Measurements from ENCODE around the gene AASS. TPM values are rescaled to one million over a fixed set of nuclear protein-coding genes. Genes with fewer than 3 reads are reported as not detected.

AASS gene
- total RNA-seq, 2 experiments from 2014 or later: 0.98 to 1.5 TPM

DNA sequence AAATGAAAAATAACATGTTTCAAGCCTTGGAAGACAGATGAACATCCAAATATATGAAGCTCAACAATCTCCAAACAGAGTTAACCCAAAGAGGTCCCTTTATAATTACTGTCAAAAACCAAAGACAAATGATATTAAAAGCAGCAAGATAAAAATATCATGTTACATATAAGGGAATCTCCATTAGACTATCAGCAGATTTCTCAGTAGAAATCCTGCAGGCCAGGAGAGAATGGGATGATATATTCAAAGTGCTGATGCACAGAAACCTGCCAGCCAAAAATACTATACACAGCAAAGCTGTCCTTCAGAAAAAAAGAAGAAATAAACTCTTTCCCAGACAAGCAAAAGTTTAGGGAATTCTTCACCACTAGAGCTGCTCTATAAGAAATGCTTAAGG lies 41.0 kb downstream of the AASS start:
- H3K36me3 Mint-ChIP-seq (ENCODE audit: low read depth): peaks cover 33% of the 10 kb centered on the region
- peaks cover 16% of the 10 kb centered on the region for H3K9me3 Mint-ChIP-seq
- Histone ChIP-seq H3K4me1 (ENCODE audit: insufficient read depth, low read length) (no peaks in the 10 kb centered on the region), H3K4me3 (ENCODE audit: low read length) (no peak overlapping the region), H3K36me3 (ENCODE audit: insufficient read depth, low read length) (no peaks in the 10 kb centered on the region), H3K9me3 (ENCODE audit: control insufficient read depth in 1 of 2, insufficient read depth in 1 of 2, low read length in 2 of 2) (peaks cover 0 to 14% of the 10 kb centered on the region in 2 experiments), H3K27me3 (ENCODE audit: control insufficient read depth in 1 of 2, insufficient read depth in 2 of 2, low read length in 2 of 2) (no peaks in the 10 kb centered on the region), H3K27ac (ENCODE audit: low read depth in 1 of 2, low read length in 2 of 2) (no peak overlapping the region)
- TF ChIP-seq, protein P1, sequence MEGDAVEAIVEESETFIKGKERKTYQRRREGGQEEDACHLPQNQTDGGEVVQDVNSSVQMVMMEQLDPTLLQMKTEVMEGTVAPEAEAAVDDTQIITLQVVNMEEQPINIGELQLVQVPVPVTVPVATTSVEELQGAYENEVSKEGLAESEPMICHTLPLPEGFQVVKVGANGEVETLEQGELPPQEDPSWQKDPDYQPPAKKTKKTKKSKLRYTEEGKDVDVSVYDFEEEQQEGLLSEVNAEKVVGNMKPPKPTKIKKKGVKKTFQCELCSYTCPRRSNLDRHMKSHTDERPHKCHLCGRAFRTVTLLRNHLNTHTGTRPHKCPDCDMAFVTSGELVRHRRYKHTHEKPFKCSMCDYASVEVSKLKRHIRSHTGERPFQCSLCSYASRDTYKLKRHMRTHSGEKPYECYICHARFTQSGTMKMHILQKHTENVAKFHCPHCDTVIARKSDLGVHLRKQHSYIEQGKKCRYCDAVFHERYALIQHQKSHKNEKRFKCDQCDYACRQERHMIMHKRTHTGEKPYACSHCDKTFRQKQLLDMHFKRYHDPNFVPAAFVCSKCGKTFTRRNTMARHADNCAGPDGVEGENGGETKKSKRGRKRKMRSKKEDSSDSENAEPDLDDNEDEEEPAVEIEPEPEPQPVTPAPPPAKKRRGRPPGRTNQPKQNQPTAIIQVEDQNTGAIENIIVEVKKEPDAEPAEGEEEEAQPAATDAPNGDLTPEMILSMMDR (IDR thresholded peaks at IDR 0.05): no peak
- H3K27me3 Mint-ChIP-seq: no peaks in the 10 kb centered on the region
- H3K27ac Mint-ChIP-seq: no peak overlapping the region
- intact Hi-C loops (cut with DNase I, micrococcal nuclease): no loop called here
- DNase-seq (no peak), ATAC-seq (ENCODE audit: poor library complexity) (no peak)
- CTCF ChIA-PET: no interaction called here
- no peak overlapping the region for H3K4me3 Mint-ChIP-seq
- POLR2A ChIA-PET: no interaction called here
- no peaks in the 10 kb centered on the region for H3K4me1 Mint-ChIP-seq (ENCODE audit: low read depth)

DNA sequence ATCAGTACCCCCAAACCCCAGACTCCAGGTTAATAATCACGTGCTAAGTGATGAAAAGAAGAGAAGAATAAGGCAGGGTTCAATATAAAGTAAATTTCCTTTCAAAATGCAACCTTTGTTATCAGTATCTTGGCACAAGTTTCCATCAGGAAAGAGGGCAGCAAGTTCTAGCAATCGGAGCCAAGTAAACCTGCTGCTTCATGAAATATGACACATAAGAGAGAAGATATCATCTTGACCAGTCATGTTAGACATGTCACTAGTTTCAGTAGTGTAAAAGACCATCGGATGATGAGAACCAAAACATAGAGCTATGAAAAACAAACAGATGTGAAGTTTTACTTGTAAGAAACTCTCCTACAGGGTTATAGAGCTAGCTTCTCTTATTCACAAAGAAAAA lies 44.0 kb downstream of the AASS start:
- no peak overlapping the region for H3K4me3 ChIP-seq (ENCODE audit: low read length)
- H3K9me3 ChIP-seq (ENCODE audit: control insufficient read depth in 1 of 2, insufficient read depth in 1 of 2, low read length in 2 of 2): peaks cover 0 to 14% of the 10 kb centered on the region in 2 experiments
- no peaks in the 10 kb centered on the region for H3K4me1 Mint-ChIP-seq (ENCODE audit: low read depth)
- no peak for DNase-seq
- H3K9me3 Mint-ChIP-seq: peaks cover 12% of the 10 kb centered on the region
- TF ChIP-seq, protein P1 (IDR thresholded peaks at IDR 0.05): no peak
- intact Hi-C loops (cut with DNase I, micrococcal nuclease): no loop called here
- H3K36me3 ChIP-seq (ENCODE audit: insufficient read depth, low read length): no peaks in the 10 kb centered on the region
- no peaks in the 10 kb centered on the region for H3K27me3 Mint-ChIP-seq
- no peak overlapping the region for H3K27ac ChIP-seq (ENCODE audit: low read depth in 1 of 2, low read length in 2 of 2)
- ATAC-seq (ENCODE audit: poor library complexity): no peak
- CTCF ChIA-PET: no interaction called here
- no peak overlapping the region for H3K4me3 Mint-ChIP-seq
- no peak overlapping the region for H3K27ac Mint-ChIP-seq
- POLR2A ChIA-PET: no interaction called here
- no peaks in the 10 kb centered on the region for H3K4me1 ChIP-seq (ENCODE audit: insufficient read depth, low read length)
- H3K36me3 Mint-ChIP-seq (ENCODE audit: low read depth): peaks cover 23% of the 10 kb centered on the region
- H3K27me3 ChIP-seq (ENCODE audit: control insufficient read depth in 1 of 2, insufficient read depth in 2 of 2, low read length in 2 of 2): no peaks in the 10 kb centered on the region

DNA sequence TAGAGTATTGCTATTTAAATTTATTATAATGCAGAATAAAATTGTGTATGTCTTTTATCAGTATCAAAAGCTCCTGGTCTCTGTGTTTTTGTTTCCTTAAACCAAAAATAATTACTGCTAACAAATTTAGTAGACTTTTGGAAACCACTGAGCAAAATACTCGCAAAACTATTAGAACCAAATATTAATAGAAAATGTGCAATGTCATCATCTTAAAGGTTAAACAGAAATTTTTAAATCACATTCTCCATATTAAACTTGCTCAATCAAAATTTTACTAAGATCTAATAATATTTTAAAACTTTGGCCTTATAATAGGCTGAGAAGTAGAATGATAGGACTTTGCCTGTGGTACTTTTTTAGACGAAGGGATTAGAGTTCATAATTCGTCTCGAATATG lies 48.4 kb downstream of the AASS start:
- POLR2A ChIA-PET: no interaction called here
- no peak overlapping the region for H3K4me3 ChIP-seq (ENCODE audit: low read length)
- H3K9me3 ChIP-seq (ENCODE audit: control insufficient read depth in 1 of 2, insufficient read depth in 1 of 2, low read length in 2 of 2): no peaks in the 10 kb centered on the region
- H3K27ac Mint-ChIP-seq: no peak overlapping the region
- H3K4me1 Mint-ChIP-seq (ENCODE audit: low read depth): no peaks in the 10 kb centered on the region
- CTCF ChIA-PET: no interaction called here
- no peaks in the 10 kb centered on the region for H3K9me3 Mint-ChIP-seq
- no peak for DNase-seq
- H3K36me3 ChIP-seq (ENCODE audit: insufficient read depth, low read length): no peaks in the 10 kb centered on the region
- H3K27me3 ChIP-seq (ENCODE audit: control insufficient read depth in 1 of 2, insufficient read depth in 2 of 2, low read length in 2 of 2): no peaks in the 10 kb centered on the region
- peaks cover 11% of the 10 kb centered on the region for H3K36me3 Mint-ChIP-seq (ENCODE audit: low read depth)
- H3K4me1 ChIP-seq (ENCODE audit: insufficient read depth, low read length): no peaks in the 10 kb centered on the region
- TF ChIP-seq, protein P1 (IDR thresholded peaks at IDR 0.05): no peak
- no peak for ATAC-seq (ENCODE audit: poor library complexity)
- no peaks in the 10 kb centered on the region for H3K27me3 Mint-ChIP-seq
- no peak overlapping the region for H3K27ac ChIP-seq (ENCODE audit: low read depth in 1 of 2, low read length in 2 of 2)
- H3K4me3 Mint-ChIP-seq: no peak overlapping the region
- intact Hi-C loops (cut with DNase I, micrococcal nuclease): no loop called here
